ENCODE measurements around the gene DCST2.

GRCh38 chr1:154969246-154969645, 64.3 kb downstream of the DCST2 start:
- TF ChIP-seq REST (IDR thresholded peaks at IDR 0.05; ENCODE audit: insufficient read depth in 1 of 2, low read depth in 2 of 2, low read length in 2 of 2) (no peak), POLR2AphosphoS5 (IDR thresholded peaks at IDR 0.05; ENCODE audit: low read depth, low read length) (no peak), TAF1 (IDR thresholded peaks at IDR 0.05; ENCODE audit: borderline replicate concordance, insufficient read depth, low read length) (no peak), SIN3A (IDR thresholded peaks at IDR 0.05; ENCODE audit: borderline replicate concordance, insufficient read depth, low read length) (no peak)

Data from PFSK-1 (cell line).